HG03521 (cell line): Measurements from ENCODE around the gene EZH2.

ENCODE experiments used
- ATAC-seq: cut with Tn5 transposase; IDR thresholded peaks from one replicate; pipeline ENCODE4 v1.9.1; 2021; ENCODE audit warnings: mild to moderate bottlenecking, moderate library complexity; ENCODE audit not compliant: unreplicated experiment

Gene EZH2

DNA sequence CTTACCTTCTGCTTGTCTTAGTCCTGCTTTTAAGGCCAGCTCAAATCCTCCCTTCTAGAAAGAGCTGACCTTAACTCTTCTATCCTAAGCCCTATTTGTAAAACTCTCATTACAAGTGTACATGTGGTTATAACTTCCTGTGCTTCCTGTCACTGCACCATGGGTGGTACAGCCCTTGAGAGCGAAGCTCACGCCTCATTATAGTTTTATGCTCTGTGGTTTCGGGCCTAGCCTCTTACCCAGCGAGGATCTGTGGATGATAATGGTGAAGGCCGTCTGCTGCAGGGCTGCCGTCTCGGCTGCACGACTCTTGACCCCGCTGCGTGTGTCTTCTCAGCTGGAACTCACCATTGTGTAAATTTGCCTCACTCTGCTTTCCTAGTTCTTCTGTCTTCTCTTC lies 110.8 kb downstream of the EZH2 start:
- peak; percentile 67 for ATAC-seq

DNA sequence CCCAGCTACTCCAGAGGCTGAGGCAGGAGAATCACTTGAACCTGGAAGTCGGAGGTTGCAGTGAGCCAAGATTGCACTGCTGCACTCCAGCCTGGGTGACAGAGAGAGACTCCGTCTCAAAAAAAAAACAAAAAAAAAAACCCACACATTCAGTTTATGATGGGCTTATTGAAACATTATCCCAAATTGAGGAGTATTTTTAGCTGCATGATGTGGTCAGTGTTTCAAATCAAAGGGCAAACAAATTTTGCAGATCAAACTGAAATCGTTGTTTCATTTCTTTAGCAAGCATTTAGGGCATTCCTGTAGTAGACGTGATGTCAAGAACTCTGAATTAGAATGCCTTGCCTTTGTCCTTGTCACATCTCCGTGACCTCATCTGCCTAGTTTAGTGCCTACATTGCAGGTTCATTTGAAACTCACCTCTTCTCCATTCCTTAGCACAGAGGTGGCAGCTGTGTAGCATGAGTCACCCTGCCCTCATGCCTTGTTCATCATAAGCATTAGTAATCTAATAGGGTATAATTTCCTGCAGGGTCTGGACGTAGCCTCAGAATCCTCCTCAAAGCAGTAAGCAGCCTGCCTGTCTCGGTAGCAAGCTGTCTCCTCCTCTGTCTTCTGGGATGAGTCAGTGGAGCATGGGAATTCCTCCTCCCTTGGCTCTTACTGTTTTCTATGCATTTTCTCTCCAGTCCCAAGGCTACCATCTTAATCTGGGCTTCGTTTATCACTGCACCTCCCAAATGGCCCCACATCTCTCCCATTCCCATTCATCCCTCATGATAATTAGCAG lies 111.6 kb downstream of the EZH2 start:
- no peak for ATAC-seq

DNA sequence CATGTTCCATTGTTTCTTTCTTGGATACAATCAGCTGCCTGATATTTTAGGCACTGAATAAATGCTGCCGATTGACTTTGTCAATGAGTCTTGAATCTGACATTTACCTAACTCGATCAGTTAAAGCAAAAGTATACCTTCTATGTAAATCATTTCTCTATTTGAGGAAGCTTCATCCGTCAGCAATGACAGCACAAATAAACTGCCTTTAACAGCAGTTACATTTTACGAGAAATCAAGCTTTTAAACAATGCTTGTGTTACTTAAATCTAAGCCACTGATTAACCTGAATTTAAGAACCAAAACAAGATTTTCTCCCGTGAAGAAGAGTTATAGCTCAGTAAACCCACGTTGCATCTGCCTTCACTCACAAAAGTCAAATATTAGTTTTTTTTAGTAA lies 114.1 kb downstream of the EZH2 start:
- no peak for ATAC-seq

DNA sequence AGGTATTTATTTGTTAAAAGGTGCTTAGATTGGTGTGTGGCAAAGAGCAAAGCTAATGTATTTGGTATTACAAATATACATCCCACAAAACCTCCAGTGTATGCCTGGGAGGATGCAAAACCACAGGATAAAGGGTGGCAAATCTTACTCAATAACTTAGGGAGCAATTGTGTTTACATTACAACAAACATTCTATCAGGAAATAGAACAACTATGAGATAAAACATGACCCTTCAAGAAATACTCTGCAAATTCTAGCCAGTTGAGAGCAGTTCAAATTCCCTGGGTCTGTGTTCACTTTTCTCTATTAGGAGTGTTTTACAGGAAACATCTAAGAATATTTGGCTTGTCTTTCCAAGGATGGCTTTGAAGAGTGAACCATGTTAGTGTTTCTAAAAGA lies 120.5 kb downstream of the EZH2 start:
- no peak for ATAC-seq

DNA sequence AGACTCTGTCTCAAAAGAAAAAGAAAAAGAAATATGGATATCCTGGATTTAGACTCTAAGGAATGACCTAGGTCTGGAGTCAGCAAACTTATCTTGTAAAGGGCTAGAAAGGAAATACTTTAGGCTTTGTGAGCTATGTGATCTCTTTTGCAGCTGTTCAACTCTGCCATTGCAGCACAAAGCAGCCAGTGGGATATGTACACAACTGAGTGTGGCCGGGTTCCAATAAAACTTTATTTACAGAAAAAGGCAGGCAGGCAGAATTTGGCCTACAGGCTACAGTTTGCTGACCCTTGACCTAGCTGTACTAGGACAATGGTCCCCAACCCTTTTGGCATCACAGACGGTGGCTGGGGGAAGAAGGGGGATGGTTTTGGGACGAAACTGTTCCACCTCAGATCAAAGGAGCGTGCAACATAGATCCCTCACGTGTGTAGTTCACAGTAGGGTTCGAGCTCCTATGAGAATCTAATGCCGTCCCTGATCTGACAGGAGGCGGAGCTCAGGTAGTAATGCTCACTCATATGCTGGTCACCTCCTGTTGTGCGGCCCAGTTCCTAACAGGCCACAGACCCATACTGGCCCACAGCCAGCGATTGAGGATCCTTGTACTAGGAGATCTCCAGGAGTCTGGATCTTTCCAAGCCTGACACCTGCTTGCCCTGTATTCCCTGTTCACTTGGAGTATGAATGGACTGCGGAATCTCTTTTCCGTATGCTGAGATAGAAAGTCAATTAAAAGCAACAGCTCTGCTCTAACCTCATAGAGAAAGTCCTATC lies 122.4 kb downstream of the EZH2 start:
- no peak for ATAC-seq
